PFSK-1 (cell line): Measurements from ENCODE around the gene NPTX2.

Experiments
- FOXP2 ChIP-seq: optimal IDR thresholded peaks from 2 replicates; pipeline ENCODE3; 2011; ENCODE audit warnings: borderline replicate concordance, control low read depth, inconsistent platforms; ENCODE audit not compliant: insufficient read depth; ENCODE audit errors: extremely low read length, extremely low read depth
- POLR2AphosphoS5 ChIP-seq: IDR thresholded peaks from 2 replicates; pipeline ENCODE4 v1.6.1; 2012; ENCODE audit warnings: low read depth, mild to moderate bottlenecking, control low read depth, low read length, moderate library complexity
- REST ChIP-seq, 2 experiments: IDR thresholded peaks; 2 replicates each; pipeline versions ENCODE4 v1.6.1 to v1.8.0; 2011 to 2012; ENCODE audit warnings: low read depth in 2 of 2, low read length in 2 of 2, control low read depth in 1 of 2, inconsistent platforms in 1 of 2, mild to moderate bottlenecking in 1 of 2, moderate library complexity in 1 of 2; ENCODE audit not compliant: insufficient read depth in 1 of 2
- SIN3A ChIP-seq: IDR thresholded peaks from 2 replicates; pipeline ENCODE4 v1.6.1; 2012; ENCODE audit warnings: mild to moderate bottlenecking, low read length, moderate library complexity, borderline replicate concordance; ENCODE audit not compliant: insufficient read depth
- TAF1 ChIP-seq: IDR thresholded peaks from 2 replicates; pipeline ENCODE4 v1.6.1; 2012; ENCODE audit warnings: low read length, control low read depth, borderline replicate concordance; ENCODE audit not compliant: insufficient read depth

Gene NPTX2

DNA sequence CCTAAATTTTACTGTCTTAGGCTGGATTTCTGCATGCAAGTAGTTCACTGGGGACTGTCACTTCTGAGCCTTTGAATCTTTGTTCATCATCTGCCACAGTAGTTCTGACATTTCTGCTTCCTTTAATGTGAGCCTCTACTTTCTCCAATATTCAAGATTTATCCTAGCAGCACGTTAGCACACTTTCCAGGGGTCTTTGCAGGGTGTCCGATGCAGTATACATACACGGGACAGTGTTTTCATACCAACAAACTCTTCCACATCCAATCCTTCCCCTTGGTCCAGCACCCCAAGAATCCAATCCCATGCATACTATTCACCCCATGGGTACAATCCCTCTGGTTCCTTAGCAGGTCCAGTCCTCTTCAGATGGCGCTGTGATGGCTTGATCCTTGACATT lies 22.7 kb upstream of the NPTX2 start:
- TF ChIP-seq TAF1 (no peak), POLR2AphosphoS5 (no peak), SIN3A (no peak), REST (IDR thresholded peaks at IDR 0.05; ENCODE audit: insufficient read depth in 1 of 2, low read depth in 2 of 2, low read length in 2 of 2) (no peak), FOXP2 (no peak)

DNA sequence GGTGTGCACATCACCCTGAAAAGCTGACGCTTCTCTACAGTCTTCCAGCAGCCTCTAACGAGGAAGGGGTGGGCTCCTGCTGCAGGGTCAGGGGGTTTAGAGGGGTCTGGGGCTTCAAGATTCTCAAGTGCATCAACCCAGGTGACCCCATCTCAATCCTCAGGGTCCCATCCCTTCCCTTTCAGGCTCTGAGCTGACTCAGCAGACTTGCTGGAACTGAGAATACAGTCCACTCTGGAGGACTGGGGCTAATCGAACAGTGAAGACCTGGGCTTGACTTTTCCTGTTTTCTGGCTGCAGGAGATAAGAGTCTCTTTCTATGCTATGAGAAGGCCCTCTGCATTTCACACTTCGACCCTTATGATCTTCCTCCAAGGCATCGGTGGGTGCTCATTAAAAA lies 22.3 kb upstream of the NPTX2 start:
- TF ChIP-seq SIN3A = no peak
- no peak for TF ChIP-seq TAF1
- no peak for TF ChIP-seq POLR2AphosphoS5
- TF ChIP-seq FOXP2 = no peak
- no peak for TF ChIP-seq REST (IDR thresholded peaks at IDR 0.05; ENCODE audit: insufficient read depth in 1 of 2, low read depth in 2 of 2, low read length in 2 of 2)

- TF ChIP-seq REST (IDR thresholded peaks at IDR 0.05; ENCODE audit: insufficient read depth in 1 of 2, low read depth in 2 of 2, low read length in 2 of 2) (no peak), SIN3A (no peak), TAF1 (no peak), FOXP2 (no peak), POLR2AphosphoS5 (no peak)
Observed at GRCh38 chr7:98598846-98599615, 18.1 kb upstream of the NPTX2 start.

DNA sequence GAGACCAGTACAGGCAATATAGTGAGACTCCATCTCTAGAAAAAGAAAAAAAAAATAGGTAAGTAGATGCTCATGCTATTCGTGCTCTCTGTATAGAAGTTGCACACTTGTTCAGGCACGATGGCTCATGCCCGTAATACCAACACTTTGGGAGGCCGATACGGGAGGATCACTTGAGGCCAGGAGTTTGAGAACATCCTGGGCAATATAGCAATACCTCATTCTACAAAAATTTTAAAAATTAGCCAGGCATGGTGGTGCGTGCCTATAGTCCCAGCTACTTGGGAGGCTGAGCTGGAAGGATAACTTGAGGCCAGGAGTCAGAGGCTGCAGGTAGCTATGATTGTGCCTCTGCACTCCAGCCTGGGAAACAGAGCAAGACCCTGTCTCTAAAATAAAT lies 17.2 kb upstream of the NPTX2 start:
- no peak for TF ChIP-seq REST (IDR thresholded peaks at IDR 0.05; ENCODE audit: insufficient read depth in 1 of 2, low read depth in 2 of 2, low read length in 2 of 2)
